GM21737 (cell line): ENCODE measurements around the gene LEAP2.
A peak's percentile ranks its signal among the peaks of the same experiment; 100 is the strongest.

ENCODE experiments used
- ATAC-seq: cut with Tn5 transposase; IDR thresholded peaks from one replicate; pipeline ENCODE4 v1.9.1; 2021; ENCODE audit warnings: mild to moderate bottlenecking, moderate library complexity; ENCODE audit not compliant: unreplicated experiment

The LEAP2 gene

GRCh38 chr5:132876020-132876759 is 2.7 kb downstream of the LEAP2 start:
- no peak for ATAC-seq

GRCh38 chr5:132877466-132877865 is 4.0 kb downstream of the LEAP2 start:
- no peak for ATAC-seq

GRCh38 chr5:132877938-132878337 is 4.5 kb downstream of the LEAP2 start:
- ATAC-seq, result no peak

- ATAC-seq, result peak; percentile 72
Measured at GRCh38 chr5:132883261-132883834, 9.9 kb downstream of the LEAP2 start.

- no peak for ATAC-seq
Measured at GRCh38 chr5:132884548-132884947, 11.1 kb downstream of the LEAP2 start.

- ATAC-seq, result no peak
Measured at GRCh38 chr5:132886064-132886823, 12.8 kb downstream of the LEAP2 start.

GRCh38 chr5:132887283-132887682 is 13.8 kb downstream of the LEAP2 start:
- ATAC-seq, result no peak

GRCh38 chr5:132889501-132889900 is 16.0 kb downstream of the LEAP2 start:
- ATAC-seq, result no peak

GRCh38 chr5:132890817-132891216 is 17.3 kb downstream of the LEAP2 start:
- ATAC-seq, result no peak

- no peak for ATAC-seq
Measured at GRCh38 chr5:132895719-132896305, 22.3 kb downstream of the LEAP2 start.

GRCh38 chr5:132896685-132897084 is 23.2 kb downstream of the LEAP2 start:
- ATAC-seq, result no peak

GRCh38 chr5:132898094-132898493 is 24.6 kb downstream of the LEAP2 start:
- no peak for ATAC-seq

- no peak for ATAC-seq
Measured at GRCh38 chr5:132901036-132901435, 27.6 kb downstream of the LEAP2 start.

GRCh38 chr5:132901730-132902129 is 28.3 kb downstream of the LEAP2 start:
- no peak for ATAC-seq

- no peak for ATAC-seq
Measured at GRCh38 chr5:132905938-132906337, 32.5 kb downstream of the LEAP2 start.

GRCh38 chr5:132907161-132907560 is 33.7 kb downstream of the LEAP2 start:
- ATAC-seq, result no peak

GRCh38 chr5:132909702-132910101 is 36.2 kb downstream of the LEAP2 start:
- no peak for ATAC-seq

- no peak for ATAC-seq
Measured at GRCh38 chr5:132915681-132916080, 42.2 kb downstream of the LEAP2 start.

- ATAC-seq, result no peak
Measured at GRCh38 chr5:132916086-132916485, 42.6 kb downstream of the LEAP2 start.
